ENCODE results near the gene CCRL2. TPM values are rescaled to one million over a fixed set of nuclear protein-coding genes. Genes with fewer than 3 reads are reported as not detected.

Gene CCRL2
- total RNA-seq, 1 donor: 0.72 TPM

GRCh38 chr3:46372492-46373359 is 34.3 kb upstream of the CCRL2 start:
- no peak overlapping the region for H2AFZ ChIP-seq (ENCODE audit: low read length)
- no peaks in the 10 kb centered on the region for H3K36me3 ChIP-seq (ENCODE audit: insufficient read depth, low read length)
- no peak overlapping the region for H3K4me2 ChIP-seq (ENCODE audit: insufficient read depth, low read length)
- TF ChIP-seq CTCF (IDR thresholded peaks at IDR 0.05; ENCODE audit: extremely low read depth, low read depth, low read length): peak; percentile 69
- no peak overlapping the region for H3K27ac ChIP-seq (ENCODE audit: low read depth, low read length)
- no peaks in the 10 kb centered on the region for H3K9me3 ChIP-seq (ENCODE audit: low read depth, low read length)
- no peaks in the 10 kb centered on the region for H3K79me2 ChIP-seq (ENCODE audit: insufficient read depth, low read length)
- no peaks in the 10 kb centered on the region for H4K20me1 ChIP-seq (ENCODE audit: insufficient read depth, low read length)
- DNase-seq (ENCODE audit: insufficient read length, low spot score, missing footprints): no peak
- H3K27me3 ChIP-seq (ENCODE audit: insufficient read depth, low read length): peaks cover 79% of the 10 kb centered on the region
- H3K4me1 ChIP-seq (ENCODE audit: insufficient read depth, low read length): no peaks in the 10 kb centered on the region
- no peak overlapping the region for H3K4me3 ChIP-seq (ENCODE audit: insufficient read depth, low read length)

DNA sequence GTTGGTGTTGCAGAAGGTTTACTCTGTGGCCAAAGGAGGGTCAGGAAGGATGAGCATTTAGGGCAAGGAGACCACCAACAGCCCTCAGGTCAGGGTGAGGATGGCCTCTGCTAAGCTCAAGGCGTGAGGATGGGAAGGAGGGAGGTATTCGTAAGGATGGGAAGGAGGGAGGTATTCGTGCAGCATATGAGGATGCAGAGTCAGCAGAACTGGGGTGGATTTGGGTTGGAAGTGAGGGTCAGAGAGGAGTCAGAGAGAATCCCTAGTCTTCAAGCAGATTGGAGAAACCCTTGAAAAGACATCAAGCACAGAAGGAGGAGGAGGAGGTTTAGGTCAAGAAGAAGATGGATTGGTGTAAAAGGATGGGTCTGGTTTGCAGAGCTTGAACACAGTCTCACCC is 32.3 kb upstream of the CCRL2 start:
- no peak for TF ChIP-seq CTCF (IDR thresholded peaks at IDR 0.05; ENCODE audit: extremely low read depth, low read depth, low read length)
- no peak overlapping the region for H2AFZ ChIP-seq (ENCODE audit: low read length)

GRCh38 chr3:46375218-46375617 is 31.8 kb upstream of the CCRL2 start:
- H3K4me1 ChIP-seq (ENCODE audit: insufficient read depth, low read length): no peaks in the 10 kb centered on the region
- no peaks in the 10 kb centered on the region for H3K36me3 ChIP-seq (ENCODE audit: insufficient read depth, low read length)
- no peak overlapping the region for H3K27ac ChIP-seq (ENCODE audit: low read depth, low read length)
- no peak for TF ChIP-seq CTCF (IDR thresholded peaks at IDR 0.05; ENCODE audit: extremely low read depth, low read depth, low read length)
- no peaks in the 10 kb centered on the region for H3K9me3 ChIP-seq (ENCODE audit: low read depth, low read length)
- no peak overlapping the region for H2AFZ ChIP-seq (ENCODE audit: low read length)
- H3K27me3 ChIP-seq (ENCODE audit: insufficient read depth, low read length): peaks cover 66% of the 10 kb centered on the region
- H3K4me3 ChIP-seq (ENCODE audit: insufficient read depth, low read length): no peak overlapping the region
- DNase-seq (ENCODE audit: insufficient read length, low spot score, missing footprints): no peak
- no peaks in the 10 kb centered on the region for H4K20me1 ChIP-seq (ENCODE audit: insufficient read depth, low read length)
- H3K79me2 ChIP-seq (ENCODE audit: insufficient read depth, low read length): no peaks in the 10 kb centered on the region
- H3K4me2 ChIP-seq (ENCODE audit: insufficient read depth, low read length): no peak overlapping the region

More for the DNA sequence above, 32.3 kb upstream of the CCRL2 start:
- no peak overlapping the region for H3K4me2 ChIP-seq (ENCODE audit: insufficient read depth, low read length)
- H3K36me3 ChIP-seq (ENCODE audit: insufficient read depth, low read length): no peaks in the 10 kb centered on the region
- no peak overlapping the region for H3K27ac ChIP-seq (ENCODE audit: low read depth, low read length)
- no peaks in the 10 kb centered on the region for H3K79me2 ChIP-seq (ENCODE audit: insufficient read depth, low read length)
- peaks cover 67% of the 10 kb centered on the region for H3K27me3 ChIP-seq (ENCODE audit: insufficient read depth, low read length)
- no peak for DNase-seq (ENCODE audit: insufficient read length, low spot score, missing footprints)
- no peak overlapping the region for H3K4me3 ChIP-seq (ENCODE audit: insufficient read depth, low read length)
- H4K20me1 ChIP-seq (ENCODE audit: insufficient read depth, low read length): no peaks in the 10 kb centered on the region
- H3K9me3 ChIP-seq (ENCODE audit: low read depth, low read length): no peaks in the 10 kb centered on the region
- no peaks in the 10 kb centered on the region for H3K4me1 ChIP-seq (ENCODE audit: insufficient read depth, low read length)

DNA sequence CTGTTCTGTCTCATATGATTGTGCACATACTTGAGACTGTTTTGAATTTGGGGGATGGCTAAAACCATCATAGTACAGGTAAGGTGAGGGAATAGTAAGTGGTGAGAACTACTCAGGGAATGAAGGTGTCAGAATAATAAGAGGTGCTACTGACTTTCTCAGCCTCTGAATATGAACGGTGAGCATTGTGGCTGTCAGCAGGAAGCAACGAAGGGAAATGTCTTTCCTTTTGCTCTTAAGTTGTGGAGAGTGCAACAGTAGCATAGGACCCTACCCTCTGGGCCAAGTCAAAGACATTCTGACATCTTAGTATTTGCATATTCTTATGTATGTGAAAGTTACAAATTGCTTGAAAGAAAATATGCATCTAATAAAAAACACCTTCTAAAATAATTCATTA is 31.2 kb upstream of the CCRL2 start:
- peaks cover 4% of the 10 kb centered on the region for H3K4me1 ChIP-seq (ENCODE audit: insufficient read depth, low read length)
- H2AFZ ChIP-seq (ENCODE audit: low read length): no peak overlapping the region
- TF ChIP-seq CTCF (IDR thresholded peaks at IDR 0.05; ENCODE audit: extremely low read depth, low read depth, low read length): no peak
- H4K20me1 ChIP-seq (ENCODE audit: insufficient read depth, low read length): no peaks in the 10 kb centered on the region
- H3K27ac ChIP-seq (ENCODE audit: low read depth, low read length): no peak overlapping the region
- H3K36me3 ChIP-seq (ENCODE audit: insufficient read depth, low read length): no peaks in the 10 kb centered on the region
- H3K4me2 ChIP-seq (ENCODE audit: insufficient read depth, low read length): no peak overlapping the region
- H3K79me2 ChIP-seq (ENCODE audit: insufficient read depth, low read length): no peaks in the 10 kb centered on the region
- no peaks in the 10 kb centered on the region for H3K9me3 ChIP-seq (ENCODE audit: low read depth, low read length)
- peaks cover 66% of the 10 kb centered on the region for H3K27me3 ChIP-seq (ENCODE audit: insufficient read depth, low read length)
- H3K4me3 ChIP-seq (ENCODE audit: insufficient read depth, low read length): no peak overlapping the region
- no peak for DNase-seq (ENCODE audit: insufficient read length, low spot score, missing footprints)

All from osteoblast (primary cell).